AG09319 (cell line): ENCODE measurements around the gene ZNF74.
"Not testable (repeated sequence)": the region's sequence is repeated elsewhere in the genome, so short reads cannot be mapped to it uniquely, and the experiment has no call there.

ENCODE experiments used
- DNase-seq: peaks from one replicate; pipeline ENCODE4 v3.0.0-alpha.2; 2010; ENCODE audit warnings: low read depth; ENCODE audit errors: extremely low read depth
- TF ChIP-seq, protein P1 (sequence below): IDR thresholded peaks from 2 replicates; pipeline ENCODE4 v1.5.1; 2011; ENCODE audit warnings: low read depth, mild to moderate bottlenecking, inconsistent platforms, low read length, moderate library complexity

The ZNF74 gene

DNA sequence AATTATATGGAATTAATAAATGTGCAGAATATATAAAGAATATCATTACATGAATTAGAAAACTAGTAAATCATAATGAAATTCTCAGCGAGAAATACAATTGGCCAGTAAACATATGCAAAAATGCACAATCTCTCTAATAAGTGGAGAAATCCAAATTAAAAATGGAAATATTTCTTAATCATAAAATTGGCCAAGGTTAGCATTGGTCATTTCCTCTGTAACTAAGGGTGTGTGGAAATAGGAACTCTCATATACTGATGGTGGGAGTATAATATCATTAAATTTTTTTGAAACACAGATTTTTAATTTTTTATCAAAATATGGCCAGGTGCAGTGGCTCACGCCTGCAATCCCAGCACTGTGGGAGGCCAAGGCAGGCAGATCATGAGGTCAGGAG, 7.6 kb upstream of the ZNF74 start:
- DNase-seq, result no peak
- TF ChIP-seq, protein P1, sequence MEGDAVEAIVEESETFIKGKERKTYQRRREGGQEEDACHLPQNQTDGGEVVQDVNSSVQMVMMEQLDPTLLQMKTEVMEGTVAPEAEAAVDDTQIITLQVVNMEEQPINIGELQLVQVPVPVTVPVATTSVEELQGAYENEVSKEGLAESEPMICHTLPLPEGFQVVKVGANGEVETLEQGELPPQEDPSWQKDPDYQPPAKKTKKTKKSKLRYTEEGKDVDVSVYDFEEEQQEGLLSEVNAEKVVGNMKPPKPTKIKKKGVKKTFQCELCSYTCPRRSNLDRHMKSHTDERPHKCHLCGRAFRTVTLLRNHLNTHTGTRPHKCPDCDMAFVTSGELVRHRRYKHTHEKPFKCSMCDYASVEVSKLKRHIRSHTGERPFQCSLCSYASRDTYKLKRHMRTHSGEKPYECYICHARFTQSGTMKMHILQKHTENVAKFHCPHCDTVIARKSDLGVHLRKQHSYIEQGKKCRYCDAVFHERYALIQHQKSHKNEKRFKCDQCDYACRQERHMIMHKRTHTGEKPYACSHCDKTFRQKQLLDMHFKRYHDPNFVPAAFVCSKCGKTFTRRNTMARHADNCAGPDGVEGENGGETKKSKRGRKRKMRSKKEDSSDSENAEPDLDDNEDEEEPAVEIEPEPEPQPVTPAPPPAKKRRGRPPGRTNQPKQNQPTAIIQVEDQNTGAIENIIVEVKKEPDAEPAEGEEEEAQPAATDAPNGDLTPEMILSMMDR, result no peak

DNA sequence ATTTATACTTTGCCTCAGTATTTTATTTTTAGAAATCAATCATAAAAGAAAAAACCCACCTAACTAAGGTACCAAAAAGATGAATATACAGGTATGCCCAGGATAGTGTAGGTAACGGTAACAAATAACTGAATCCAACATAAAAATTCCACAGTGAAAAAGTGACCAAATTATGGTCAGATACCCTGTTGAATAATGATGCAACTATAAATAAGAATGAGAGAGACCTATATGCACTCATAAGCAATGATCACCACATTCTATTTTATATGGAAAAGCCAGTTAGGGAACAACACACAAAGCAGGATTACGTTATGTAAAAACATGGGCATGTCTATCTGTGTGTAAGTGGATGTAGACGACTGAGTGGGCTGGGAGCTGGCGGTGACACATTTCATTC, 7.0 kb upstream of the ZNF74 start:
- TF ChIP-seq, protein P1, result no peak
- DNase-seq, result no peak

DNA sequence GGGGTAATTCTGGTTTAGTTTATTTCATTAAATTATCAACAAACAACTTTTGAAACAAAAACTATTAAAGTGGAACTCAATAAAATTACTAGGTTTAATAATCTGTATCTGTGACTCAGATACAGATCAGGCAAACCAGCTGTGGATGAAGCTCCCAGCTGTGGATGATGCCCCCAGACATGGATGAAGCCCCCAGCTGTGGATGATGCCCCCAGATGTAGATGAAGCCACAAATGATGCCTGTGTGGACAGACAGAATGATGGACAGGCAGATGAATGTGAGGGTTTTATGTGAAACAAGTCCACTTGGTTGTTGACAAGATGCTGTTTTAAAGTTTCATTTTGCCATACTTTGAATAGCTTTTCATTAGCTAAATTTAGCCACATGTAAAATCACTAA, 5.8 kb upstream of the ZNF74 start:
- no peak for DNase-seq
- TF ChIP-seq, protein P1, result no peak

DNA sequence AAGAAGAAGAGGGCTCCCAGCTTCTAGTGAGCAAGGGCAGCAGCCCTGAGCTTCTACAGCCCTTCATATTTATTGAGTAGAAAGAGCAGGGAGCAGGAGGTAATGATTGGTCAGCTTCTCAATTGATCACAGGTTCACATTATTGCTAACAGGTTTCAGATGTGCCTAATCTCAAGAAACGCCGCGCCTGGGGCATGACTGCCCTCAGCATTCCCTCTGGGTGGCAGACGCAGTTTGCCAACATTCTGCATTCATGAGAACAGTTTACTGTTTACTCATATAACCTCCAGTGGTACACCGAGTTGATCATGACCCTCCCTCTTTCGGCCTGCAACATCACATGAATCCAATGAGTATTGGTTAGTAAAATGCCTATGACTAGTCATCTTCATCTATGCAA, 4.7 kb upstream of the ZNF74 start:
- TF ChIP-seq, protein P1, result no peak
- no peak for DNase-seq

DNA sequence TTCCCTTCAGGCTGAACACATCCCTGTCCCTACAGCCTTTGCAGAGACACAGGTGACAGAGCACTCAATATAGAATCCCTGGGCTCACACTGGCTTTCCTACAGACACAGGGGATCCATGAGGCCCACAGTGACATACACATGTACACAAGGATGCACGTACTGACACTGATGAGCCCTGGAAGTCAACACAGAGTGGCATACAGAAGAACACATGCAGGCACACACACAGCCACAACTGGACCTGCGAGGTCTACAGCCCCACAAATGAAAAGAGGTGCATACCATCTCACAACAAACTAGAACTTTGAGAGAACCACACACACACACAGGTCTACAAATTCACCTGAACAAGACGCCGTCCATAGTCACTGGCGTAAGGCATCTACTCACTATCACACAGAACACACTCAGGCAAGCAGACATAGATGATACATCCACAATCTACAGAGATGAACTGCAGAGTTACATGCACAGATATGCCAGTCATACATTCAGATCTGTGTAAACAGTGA, 3.5 kb upstream of the ZNF74 start:
- TF ChIP-seq, protein P1, result no peak
- no peak for DNase-seq

DNA sequence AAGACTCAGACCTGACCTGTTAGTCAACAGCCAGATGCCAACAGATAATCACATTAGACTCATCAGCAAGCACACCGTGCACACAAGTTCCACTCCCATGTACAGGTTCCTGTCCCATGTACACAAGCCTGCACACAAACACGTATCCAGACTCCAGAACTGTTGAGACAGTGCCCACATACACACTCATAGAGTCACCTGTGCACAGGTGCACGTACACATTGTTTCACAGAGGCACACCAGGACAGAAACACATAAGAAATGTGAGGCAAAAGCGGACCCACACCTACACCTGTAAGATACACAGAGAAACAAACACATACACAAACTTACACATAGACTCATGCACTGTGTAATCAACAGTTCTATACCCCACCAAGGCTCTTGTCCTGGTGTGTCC, 2.7 kb upstream of the ZNF74 start:
- no peak for DNase-seq
- TF ChIP-seq, protein P1, result no peak

DNA sequence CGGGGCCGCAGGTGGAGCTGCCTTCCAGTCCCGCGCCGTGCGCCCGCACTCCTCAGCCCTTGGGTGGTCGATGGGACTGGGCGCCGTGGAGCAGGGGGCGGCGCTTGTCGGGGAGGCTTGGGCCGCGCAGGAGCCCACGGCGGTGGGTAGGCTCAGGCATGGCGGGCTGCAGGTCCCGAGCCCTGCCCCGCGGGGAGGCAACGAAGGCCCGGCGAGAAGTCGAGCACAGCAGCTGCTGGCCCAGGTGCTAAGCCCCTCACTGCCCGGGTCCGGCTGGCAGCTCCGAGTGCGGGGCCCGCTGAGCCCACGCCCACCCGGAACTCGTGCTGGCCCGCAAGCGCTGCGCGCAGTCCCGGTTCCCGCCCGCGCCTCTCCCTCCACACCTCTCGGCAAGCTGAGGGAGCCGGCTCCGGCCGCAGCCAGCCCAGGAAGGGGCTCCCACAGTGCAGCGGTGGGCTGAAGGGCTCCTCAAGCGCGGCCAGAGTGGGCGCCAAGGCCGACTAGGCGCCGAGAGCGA, 1.5 kb upstream of the ZNF74 start:
- not testable (repeated sequence) for DNase-seq

DNA sequence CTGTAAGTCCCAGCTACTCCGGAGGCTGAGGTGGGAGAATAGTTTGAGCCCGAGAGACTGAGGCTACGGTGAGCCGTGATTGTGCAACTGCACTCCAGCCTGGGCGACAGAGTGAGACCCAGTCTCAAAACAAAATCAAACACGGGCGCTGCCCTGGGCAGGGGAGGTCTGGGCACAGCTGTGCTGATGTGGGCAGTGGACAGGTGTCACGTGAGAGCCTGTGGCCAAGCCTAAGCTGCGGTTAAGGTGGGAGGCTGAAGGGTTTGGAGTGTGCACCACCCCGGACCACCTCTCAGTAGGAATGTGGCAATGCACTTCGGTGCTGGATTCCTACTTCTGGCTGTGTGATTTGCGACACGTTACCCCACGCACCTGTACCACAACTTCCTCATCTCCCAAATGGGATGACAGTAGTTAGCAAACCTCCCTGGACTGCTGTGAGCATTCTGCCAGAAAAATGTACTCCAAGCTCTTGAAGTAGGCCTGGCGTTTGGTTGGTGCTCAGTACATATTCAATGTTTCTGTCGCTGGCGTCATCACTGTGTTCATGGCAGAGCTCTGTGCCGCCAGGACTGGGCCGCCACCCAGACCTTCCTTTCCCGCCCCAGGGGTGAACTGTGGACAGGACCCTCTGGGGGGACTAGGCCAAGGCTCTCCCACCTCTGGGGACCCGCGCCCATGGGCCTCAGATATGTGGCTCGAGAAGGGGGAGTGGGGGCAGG, 807 bp upstream of the ZNF74 start:
- TF ChIP-seq, protein P1, result no peak

More for the DNA sequence above, 807 bp upstream of the ZNF74 start:
- no peak for DNase-seq
